Stomach (tissue), 9 donors: ENCODE data around the gene FAM20B. TPM values are rescaled to one million over a fixed set of nuclear protein-coding genes. Genes with fewer than 3 reads are reported as not detected.
A peak's percentile ranks its signal among the peaks of the same experiment; 100 is the strongest.
"Not testable (repeated sequence)": the region's sequence is repeated elsewhere in the genome, so short reads cannot be mapped to it uniquely, and the experiment has no call there.

Experiments
- DNase-seq, 2 donors: peaks; one replicate each; pipeline versions ENCODE4 v3.0.0 to v3.0.0-alpha.2; 2013 to 2019
- H3K27ac ChIP-seq, 5 donors: fragments of 200-600 bp in 4 of 5; sonication (generic) in 4 of 5; one replicate each; pipeline ENCODE4 v1.5.1; 2013 to 2019; ENCODE audit warnings: mild to moderate bottlenecking in 1 of 5, moderate library complexity in 1 of 5
- H3K27me3 ChIP-seq, 3 donors: fragments of 200-600 bp; sonication (generic); one replicate each; pipeline ENCODE4 v1.5.1; 2017 to 2019; ENCODE audit warnings: mixed run types in 1 of 3
- H3K36me3 ChIP-seq, 4 donors: fragments of 200-600 bp; sonication (generic); 1 replicate in 3 of 4; 2 replicates in 1 of 4; pipeline ENCODE4 v1.5.1; 2016 to 2019
- H3K4me1 ChIP-seq, 4 donors: fragments of 200-600 bp; sonication (generic); one replicate each; pipeline ENCODE4 v1.5.1; 2016 to 2019
- H3K4me3 ChIP-seq, 4 donors: fragments of 200-600 bp; sonication (generic) in 3 of 4; one replicate each; pipeline ENCODE4 v1.5.1; 2016 to 2019; ENCODE audit warnings: mild to moderate bottlenecking in 1 of 4
- H3K9me3 ChIP-seq, 4 donors: fragments of 200-600 bp; sonication (generic); one replicate each; pipeline ENCODE4 v1.5.1; 2016 to 2019
- CTCF ChIP-seq, 7 experiments: fragments of 450-650 bp in 4 of 7; fragments of 200-600 bp in 3 of 7; sonication (generic) in 3 of 7; IDR thresholded peaks; one replicate each; pipeline ENCODE4 v1.5.1; 2016 to 2019; ENCODE audit warnings: antibody characterized with exemption in 7 of 7, control low read depth in 2 of 7, mild to moderate bottlenecking in 1 of 7
- EP300 ChIP-seq: sonication (generic); formaldehyde crosslinking; IDR thresholded peaks from one replicate; pipeline ENCODE4 v1.6.1; 2017; ENCODE audit warnings: antibody characterized with exemption
- POLR2A ChIP-seq, 4 donors: fragments of 450-650 bp; IDR thresholded peaks; one replicate each; pipeline ENCODE4 v1.6.1; 2016; ENCODE audit warnings: antibody characterized with exemption in 4 of 4, control low read depth in 2 of 4, mild to moderate bottlenecking in 1 of 4, moderate library complexity in 1 of 4
- POLR2AphosphoS5 ChIP-seq, 3 donors: sonication (generic); formaldehyde crosslinking; IDR thresholded peaks; one replicate each; pipeline ENCODE4 v1.6.1; 2016; ENCODE audit warnings: antibody characterized with exemption in 3 of 3
- WGBS, 5 donors: extraction: QIAGEN DNeasy Blood & Tissue Kit in 3 of 5; methylation state at CpG; one replicate each; pipeline versions ENCODE4 v1.1.5 to v1.1.7; 2013 to 2018; 5-methylcytosine and 5-hydroxymethylcytosine counted together
- intact Hi-C: fragments of 100-400 bp; cut with DNase I; formaldehyde crosslinking; loops from one replicate; pipeline ENCODE4 v1.15.1; 2023; ENCODE audit warnings: low total_unique reads
- polyA plus RNA-seq, 3 donors: library from polyadenylated mRNA; stranded (reverse); fragments of 200-250 nt; gene quantifications; one replicate each; pipeline ENCODE4 v1.2.3, GENCODE V29; 2013
- total RNA-seq, 5 donors: library from RNA; depleted of rRNA; stranded (reverse); fragments of >200 nt; gene quantifications; one replicate each; pipeline versions ENCODE4 v1.1.0 to v1.2.3, GENCODE V29; 2014 to 2016
- donor health status: healthy with polysubstance abuse.
- donor health status: Bipolar disorder and iron deficiency.
- donor health status: healthy.

Gene FAM20B
- total and polyA plus RNA-seq, 8 donors = 8.1 to 43.3 (median 18.5) TPM

GRCh38 chr1:179001451-179001850 lies 24.2 kb upstream of the FAM20B start:
- no peaks in the 10 kb centered on the region for H3K36me3 ChIP-seq
- peaks cover 0 to 5% (median 0%) of the 10 kb centered on the region in 4 donors for H3K9me3 ChIP-seq
- intact Hi-C loops = loop anchor here (5.0 to 10.0 kb wide), 3 partner anchors 229 to 697 kb away; no protein-coding TSS in a partner anchor
- WGBS, 5 donors = 93 to 100% (median 98%) methylated on average over 1 of the region's 1 CpG
- TF ChIP-seq CTCF (IDR thresholded peaks at IDR 0.05) (no peak), POLR2AphosphoS5 (IDR thresholded peaks at IDR 0.05) (no peak), POLR2A (IDR thresholded peaks at IDR 0.05) (no peak), EP300 (no peak)
- H3K27ac ChIP-seq = no peak overlapping the region
- no peak overlapping the region for H3K4me3 ChIP-seq
- peaks cover 3 to 20% (median 8%) of the 10 kb centered on the region in 4 donors for H3K4me1 ChIP-seq
- H3K27me3 ChIP-seq = no peaks in the 10 kb centered on the region
- DNase-seq = no peak

- not testable (repeated sequence) for H3K4me3 ChIP-seq, H3K36me3 ChIP-seq, DNase-seq, H3K9me3 ChIP-seq, H3K27ac ChIP-seq, H3K27me3 ChIP-seq
- intact Hi-C loops = loop anchor here (5.0 to 10.0 kb wide), 3 partner anchors 230 to 697 kb away; no protein-coding TSS in a partner anchor
- 88 to 94% (median 93%) methylated on average over 8 of the region's 8 CpGs for WGBS, 5 donors
- H3K4me1 ChIP-seq = peaks cover 3 to 20% (median 8%) of the 10 kb centered on the region in 4 donors
These were observed 23.6 kb upstream of the FAM20B start for GRCh38 chr1:179002064-179002463.

- H3K36me3 ChIP-seq = no peaks in the 10 kb centered on the region
- H3K27me3 ChIP-seq = no peaks in the 10 kb centered on the region
- TF ChIP-seq CTCF (IDR thresholded peaks at IDR 0.05) = peak in 5 of 7 experiments; percentile 77 to 98 (median 95)
- TF ChIP-seq EP300 = no peak
- peak in 1 of 3 donors; percentile 4 for TF ChIP-seq POLR2AphosphoS5 (IDR thresholded peaks at IDR 0.05)
- no peak overlapping the region for H3K27ac ChIP-seq
- H3K9me3 ChIP-seq = no peaks in the 10 kb centered on the region
- H3K4me3 ChIP-seq = peak overlapping the region in 1 of 4 donors; percentile 8
- intact Hi-C loops = loop anchor here (5.0 to 10.0 kb wide), 3 partner anchors 230 to 698 kb away; no protein-coding TSS in a partner anchor
- DNase-seq = peak; percentile 74 to 90
- peaks cover 3 to 20% (median 8%) of the 10 kb centered on the region in 4 donors for H3K4me1 ChIP-seq
- WGBS, 5 donors = 18 to 28% (median 24%) methylated on average over 20 of the region's 20 CpGs
These were observed 22.9 kb upstream of the FAM20B start for GRCh38 chr1:179002552-179003345.

DNA sequence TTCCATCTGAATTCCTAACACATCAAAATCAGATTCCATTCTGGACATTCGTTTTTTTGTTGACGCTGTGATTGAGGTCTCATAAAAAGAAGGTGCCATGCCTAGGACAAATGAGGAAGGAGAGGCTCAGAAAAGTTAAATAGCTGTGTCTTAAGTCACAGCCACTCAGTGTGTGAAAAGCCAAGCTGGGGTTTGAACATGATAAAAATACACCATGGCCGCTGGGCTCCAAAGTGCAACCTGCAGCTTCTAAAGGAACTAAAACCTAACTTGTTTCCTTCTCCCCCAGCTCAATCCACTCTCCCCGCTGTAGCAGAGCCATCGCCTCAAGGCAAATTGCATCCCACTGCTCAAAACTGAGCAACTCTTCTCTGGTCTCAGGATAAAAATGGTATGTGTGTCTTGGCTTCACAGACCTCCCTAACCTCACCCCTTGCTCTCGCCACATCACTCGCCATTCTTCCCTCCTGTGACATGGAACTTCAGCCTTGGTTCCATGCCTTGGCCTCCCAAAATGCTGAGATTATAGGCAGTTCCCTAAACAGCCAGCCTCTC lies 22.1 kb upstream of the FAM20B start:
- H3K9me3 ChIP-seq = no peaks in the 10 kb centered on the region
- peaks cover 3 to 20% (median 8%) of the 10 kb centered on the region in 4 donors for H3K4me1 ChIP-seq
- peak overlapping the region in 1 of 5 donors; percentile 8 for H3K27ac ChIP-seq
- no peak overlapping the region for H3K4me3 ChIP-seq
- intact Hi-C loops = loop anchor here (5.0 to 10.0 kb wide), 3 partner anchors 231 to 699 kb away; no protein-coding TSS in a partner anchor
- WGBS, 5 donors = 74 to 86% (median 79%) methylated on average over 7 of the region's 7 CpGs
- TF ChIP-seq POLR2A (IDR thresholded peaks at IDR 0.05) = no peak
- H3K27me3 ChIP-seq = no peaks in the 10 kb centered on the region
- DNase-seq = peak in 1 of 2 donors; percentile 35
- H3K36me3 ChIP-seq = no peaks in the 10 kb centered on the region

- intact Hi-C loops = loop anchor here (10.0 kb wide), 1 partner anchor 702 kb away; no protein-coding TSS in a partner anchor
- WGBS, 5 donors = 62 to 83% (median 67%) methylated on average over 5 to 7 of the region's 7 CpGs
- no peak for TF ChIP-seq POLR2AphosphoS5 (IDR thresholded peaks at IDR 0.05)
- DNase-seq = no peak
- H3K27ac ChIP-seq = no peak overlapping the region
- no peaks in the 10 kb centered on the region for H3K36me3 ChIP-seq
- no peaks in the 10 kb centered on the region for H3K27me3 ChIP-seq
- peaks cover 3 to 17% (median 7%) of the 10 kb centered on the region in 4 donors for H3K4me1 ChIP-seq
- H3K4me3 ChIP-seq = no peak overlapping the region
- H3K9me3 ChIP-seq = no peaks in the 10 kb centered on the region
These were observed 18.5 kb upstream of the FAM20B start for GRCh38 chr1:179007233-179007632.
